Vagina (tissue), 2 donors: ENCODE data around the gene SUPT5H.

Source experiments
- POLR2A ChIP-seq, 2 donors: fragments of 450-650 bp; IDR thresholded peaks; one replicate each; pipeline ENCODE4 v1.6.1; 2017; ENCODE audit warnings: antibody characterized with exemption in 2 of 2, mild to moderate bottlenecking in 2 of 2, moderate library complexity in 2 of 2
- TF ChIP-seq, protein P1 (sequence below), 3 experiments: fragments of 450-650 bp in 2 of 3; fragments of 200-600 bp in 1 of 3; sonication (generic) in 1 of 3; IDR thresholded peaks; one replicate each; pipeline ENCODE4 v1.5.1; 2017 to 2019; ENCODE audit warnings: antibody characterized with exemption in 3 of 3, mild to moderate bottlenecking in 2 of 3, moderate library complexity in 2 of 3

GRCh38 chr19:39407410-39407659 lies 38.0 kb upstream of the SUPT5H start:
- TF ChIP-seq, protein P1, sequence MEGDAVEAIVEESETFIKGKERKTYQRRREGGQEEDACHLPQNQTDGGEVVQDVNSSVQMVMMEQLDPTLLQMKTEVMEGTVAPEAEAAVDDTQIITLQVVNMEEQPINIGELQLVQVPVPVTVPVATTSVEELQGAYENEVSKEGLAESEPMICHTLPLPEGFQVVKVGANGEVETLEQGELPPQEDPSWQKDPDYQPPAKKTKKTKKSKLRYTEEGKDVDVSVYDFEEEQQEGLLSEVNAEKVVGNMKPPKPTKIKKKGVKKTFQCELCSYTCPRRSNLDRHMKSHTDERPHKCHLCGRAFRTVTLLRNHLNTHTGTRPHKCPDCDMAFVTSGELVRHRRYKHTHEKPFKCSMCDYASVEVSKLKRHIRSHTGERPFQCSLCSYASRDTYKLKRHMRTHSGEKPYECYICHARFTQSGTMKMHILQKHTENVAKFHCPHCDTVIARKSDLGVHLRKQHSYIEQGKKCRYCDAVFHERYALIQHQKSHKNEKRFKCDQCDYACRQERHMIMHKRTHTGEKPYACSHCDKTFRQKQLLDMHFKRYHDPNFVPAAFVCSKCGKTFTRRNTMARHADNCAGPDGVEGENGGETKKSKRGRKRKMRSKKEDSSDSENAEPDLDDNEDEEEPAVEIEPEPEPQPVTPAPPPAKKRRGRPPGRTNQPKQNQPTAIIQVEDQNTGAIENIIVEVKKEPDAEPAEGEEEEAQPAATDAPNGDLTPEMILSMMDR (IDR thresholded peaks at IDR 0.05), result no peak
- TF ChIP-seq POLR2A (IDR thresholded peaks at IDR 0.05), result no peak
